Activated naive CD4-positive, alpha-beta T cell treated with anti-CD3 and anti-CD28 coated beads, Interleukin-2, amount 50 U/mL, for 24 hours (primary cell): ENCODE measurements around the gene CFAP99.

Experiments
- H3K27ac Mint-ChIP-seq: one replicate; pipeline ENCODE4 v1.8.0; 2021; ENCODE audit warnings: mild to moderate bottlenecking, mixed read lengths
- H3K27me3 Mint-ChIP-seq: one replicate; pipeline ENCODE4 v1.8.0; 2021; ENCODE audit warnings: mixed read lengths
- H3K36me3 Mint-ChIP-seq: one replicate; pipeline ENCODE4 v1.8.0; 2021; ENCODE audit warnings: mixed read lengths
- H3K4me1 Mint-ChIP-seq: one replicate; pipeline ENCODE4 v1.8.0; 2021; ENCODE audit warnings: mixed read lengths
- H3K4me3 Mint-ChIP-seq: one replicate; pipeline ENCODE4 v1.8.0; 2021; ENCODE audit warnings: mild to moderate bottlenecking, mixed read lengths
- H3K9me3 Mint-ChIP-seq: one replicate; pipeline ENCODE4 v1.8.0; 2021; ENCODE audit warnings: mixed read lengths

The CFAP99 gene

GRCh38 chr4:2386717-2387116 is 32.0 kb upstream of the CFAP99 start:
- no peak overlapping the region for H3K27ac Mint-ChIP-seq
- H3K4me3 Mint-ChIP-seq, result no peak overlapping the region
- no peaks in the 10 kb centered on the region for H3K36me3 Mint-ChIP-seq
- no peaks in the 10 kb centered on the region for H3K27me3 Mint-ChIP-seq
- H3K4me1 Mint-ChIP-seq, result peaks cover 13% of the 10 kb centered on the region
- H3K9me3 Mint-ChIP-seq, result no peaks in the 10 kb centered on the region

- H3K27me3 Mint-ChIP-seq, result peaks cover 1% of the 10 kb centered on the region
- peaks cover 16% of the 10 kb centered on the region for H3K4me1 Mint-ChIP-seq
- no peak overlapping the region for H3K27ac Mint-ChIP-seq
- H3K4me3 Mint-ChIP-seq, result no peak overlapping the region
- no peaks in the 10 kb centered on the region for H3K9me3 Mint-ChIP-seq
- H3K36me3 Mint-ChIP-seq, result no peaks in the 10 kb centered on the region
Measured at GRCh38 chr4:2387218-2387617, 31.5 kb upstream of the CFAP99 start.

- no peaks in the 10 kb centered on the region for H3K9me3 Mint-ChIP-seq
- no peak overlapping the region for H3K4me3 Mint-ChIP-seq
- no peaks in the 10 kb centered on the region for H3K36me3 Mint-ChIP-seq
- no peak overlapping the region for H3K27ac Mint-ChIP-seq
- peaks cover 2% of the 10 kb centered on the region for H3K27me3 Mint-ChIP-seq
- peaks cover 13% of the 10 kb centered on the region for H3K4me1 Mint-ChIP-seq
Measured at GRCh38 chr4:2387829-2388228, 30.9 kb upstream of the CFAP99 start.

GRCh38 chr4:2388429-2389182 is 30.1 kb upstream of the CFAP99 start:
- Mint-ChIP-seq H3K27me3 (peaks cover 2% of the 10 kb centered on the region), H3K4me1 (peaks cover 12% of the 10 kb centered on the region), H3K27ac (no peak overlapping the region), H3K36me3 (no peaks in the 10 kb centered on the region), H3K4me3 (no peak overlapping the region), H3K9me3 (no peaks in the 10 kb centered on the region)

GRCh38 chr4:2389691-2390090 is 29.1 kb upstream of the CFAP99 start:
- Mint-ChIP-seq H3K27ac (no peak overlapping the region), H3K9me3 (no peaks in the 10 kb centered on the region), H3K36me3 (no peaks in the 10 kb centered on the region), H3K4me3 (no peak overlapping the region), H3K27me3 (peaks cover 2% of the 10 kb centered on the region), H3K4me1 (peaks cover 21% of the 10 kb centered on the region)

- H3K36me3 Mint-ChIP-seq, result no peaks in the 10 kb centered on the region
- peaks cover 2% of the 10 kb centered on the region for H3K27me3 Mint-ChIP-seq
- H3K9me3 Mint-ChIP-seq, result no peaks in the 10 kb centered on the region
- peaks cover 21% of the 10 kb centered on the region for H3K4me1 Mint-ChIP-seq
- no peak overlapping the region for H3K4me3 Mint-ChIP-seq
- H3K27ac Mint-ChIP-seq, result no peak overlapping the region
Measured at GRCh38 chr4:2390146-2390545, 28.6 kb upstream of the CFAP99 start.

GRCh38 chr4:2390784-2391421 is 27.9 kb upstream of the CFAP99 start:
- Mint-ChIP-seq H3K9me3 (no peaks in the 10 kb centered on the region), H3K27ac (no peak overlapping the region), H3K4me1 (peaks cover 21% of the 10 kb centered on the region), H3K27me3 (peaks cover 2% of the 10 kb centered on the region), H3K4me3 (no peak overlapping the region), H3K36me3 (no peaks in the 10 kb centered on the region)

GRCh38 chr4:2393353-2394270 is 25.1 kb upstream of the CFAP99 start:
- Mint-ChIP-seq H3K36me3 (no peaks in the 10 kb centered on the region), H3K27ac (no peak overlapping the region), H3K27me3 (peaks cover 2% of the 10 kb centered on the region), H3K4me1 (peaks cover 21% of the 10 kb centered on the region), H3K4me3 (peak overlapping the region; percentile 46), H3K9me3 (no peaks in the 10 kb centered on the region)

GRCh38 chr4:2394528-2394927 is 24.2 kb upstream of the CFAP99 start:
- Mint-ChIP-seq H3K4me3 (no peak overlapping the region), H3K27ac (no peak overlapping the region), H3K27me3 (peaks cover 2% of the 10 kb centered on the region), H3K36me3 (no peaks in the 10 kb centered on the region), H3K9me3 (no peaks in the 10 kb centered on the region), H3K4me1 (peaks cover 21% of the 10 kb centered on the region)

- Mint-ChIP-seq H3K4me1 (peaks cover 21% of the 10 kb centered on the region), H3K27ac (no peak overlapping the region), H3K27me3 (peaks cover 2% of the 10 kb centered on the region), H3K9me3 (no peaks in the 10 kb centered on the region), H3K36me3 (no peaks in the 10 kb centered on the region), H3K4me3 (no peak overlapping the region)
Measured at GRCh38 chr4:2395038-2395437, 23.7 kb upstream of the CFAP99 start.

- H3K27me3 Mint-ChIP-seq, result peaks cover 2% of the 10 kb centered on the region
- no peak overlapping the region for H3K27ac Mint-ChIP-seq
- H3K9me3 Mint-ChIP-seq, result no peaks in the 10 kb centered on the region
- no peak overlapping the region for H3K4me3 Mint-ChIP-seq
- H3K4me1 Mint-ChIP-seq, result peaks cover 26% of the 10 kb centered on the region
- no peaks in the 10 kb centered on the region for H3K36me3 Mint-ChIP-seq
Measured at GRCh38 chr4:2395584-2395983, 23.2 kb upstream of the CFAP99 start.

- Mint-ChIP-seq H3K4me3 (no peak overlapping the region), H3K9me3 (no peaks in the 10 kb centered on the region), H3K27me3 (peaks cover 2% of the 10 kb centered on the region), H3K36me3 (no peaks in the 10 kb centered on the region), H3K27ac (no peak overlapping the region), H3K4me1 (peaks cover 33% of the 10 kb centered on the region)
Measured at GRCh38 chr4:2396781-2397368, 21.9 kb upstream of the CFAP99 start.

GRCh38 chr4:2397596-2398379 is 21.0 kb upstream of the CFAP99 start:
- H3K4me1 Mint-ChIP-seq, result peaks cover 38% of the 10 kb centered on the region
- no peak overlapping the region for H3K27ac Mint-ChIP-seq
- no peaks in the 10 kb centered on the region for H3K9me3 Mint-ChIP-seq
- no peaks in the 10 kb centered on the region for H3K27me3 Mint-ChIP-seq
- no peaks in the 10 kb centered on the region for H3K36me3 Mint-ChIP-seq
- H3K4me3 Mint-ChIP-seq, result no peak overlapping the region

- H3K27ac Mint-ChIP-seq, result no peak overlapping the region
- H3K36me3 Mint-ChIP-seq, result no peaks in the 10 kb centered on the region
- H3K4me3 Mint-ChIP-seq, result no peak overlapping the region
- no peaks in the 10 kb centered on the region for H3K9me3 Mint-ChIP-seq
- peaks cover 31% of the 10 kb centered on the region for H3K4me1 Mint-ChIP-seq
- no peaks in the 10 kb centered on the region for H3K27me3 Mint-ChIP-seq
Measured at GRCh38 chr4:2399216-2399615, 19.5 kb upstream of the CFAP99 start.

- Mint-ChIP-seq H3K4me3 (no peak overlapping the region), H3K27ac (no peak overlapping the region), H3K9me3 (no peaks in the 10 kb centered on the region), H3K27me3 (no peaks in the 10 kb centered on the region), H3K36me3 (no peaks in the 10 kb centered on the region), H3K4me1 (peaks cover 27% of the 10 kb centered on the region)
Measured at GRCh38 chr4:2399631-2400190, 19.0 kb upstream of the CFAP99 start.
